Activated CD8-positive, alpha-beta T cell treated with anti-CD3 and anti-CD28 coated beads for 36 hours (primary cell): ENCODE measurements around the gene CPXM2. TPM values are rescaled to one million over a fixed set of nuclear protein-coding genes. Genes with fewer than 3 reads are reported as not detected.

Source experiments
- ATAC-seq: fragments of 200-7000 bp; cut with Tn5 transposase; one replicate; pipeline ENCODE4 v1.10.0; 2021; ENCODE audit warnings: mild to moderate bottlenecking, moderate library complexity
- CTCF ChIA-PET: fragments of 350-600 bp; sonication (Branson Sonifier 250); formaldehyde crosslinking; loops from one replicate; lab custom pipeline; 2021; ENCODE audit warnings: antibody characterized with exemption; lab: Charles Lee
- POLR2A ChIA-PET: fragments of 350-600 bp; sonication (Branson Sonifier 250); formaldehyde crosslinking; loops from one replicate; lab custom pipeline; 2021; ENCODE audit warnings: antibody characterized with exemption; lab: Charles Lee
- DNase-seq: peaks from one replicate; pipeline ENCODE4 v3.0.0-alpha.2; 2020
- H3K27ac Mint-ChIP-seq: one replicate; pipeline ENCODE4 v1.8.0; 2021; ENCODE audit warnings: mild to moderate bottlenecking, mixed read lengths
- H3K27me3 Mint-ChIP-seq: one replicate; pipeline ENCODE4 v1.8.0; 2021; ENCODE audit warnings: mixed read lengths
- H3K36me3 Mint-ChIP-seq: one replicate; pipeline ENCODE4 v1.8.0; 2021; ENCODE audit warnings: low read depth, mixed read lengths
- H3K4me1 Mint-ChIP-seq: one replicate; pipeline ENCODE4 v1.8.0; 2021; ENCODE audit warnings: low read depth, mixed read lengths
- H3K4me3 Mint-ChIP-seq: one replicate; pipeline ENCODE4 v1.8.0; 2021; ENCODE audit warnings: mild to moderate bottlenecking, moderate library complexity, mixed read lengths
- H3K9me3 Mint-ChIP-seq: one replicate; pipeline ENCODE4 v1.8.0; 2021; ENCODE audit warnings: mixed read lengths
- CTCF ChIP-seq: fragments of 200-600 bp; IDR thresholded peaks from one replicate; pipeline ENCODE4 v1.8.0; 2022; ENCODE audit warnings: antibody characterized with exemption, mild to moderate bottlenecking
- intact Hi-C: fragments of 100-400 bp; cut with micrococcal nuclease; formaldehyde crosslinking; loops from one replicate; pipeline ENCODE4 v1.10.0; 2022
- total RNA-seq, 2 experiments: library from RNA; stranded (reverse); gene quantifications; one replicate each; pipeline ENCODE4 v1.2.3, GENCODE V29; 2021

CPXM2 gene
- total RNA-seq: not detected

GRCh38 chr10:123891144-123892071, at the start of gene CPXM2:
CPXM2 (minus strand) TSS chr10:123891807; CDS start chr10:123891659, 148 bp downstream.
- intact Hi-C loops: no loop called here
- ATAC-seq (no peak), DNase-seq (no peak)
- TF ChIP-seq CTCF: no peak
- no peaks in the 10 kb centered on the region for H3K9me3 Mint-ChIP-seq
- H3K4me1 Mint-ChIP-seq: no peaks in the 10 kb centered on the region
- no peaks in the 10 kb centered on the region for H3K36me3 Mint-ChIP-seq
- CTCF ChIA-PET: no interaction called here
- no peak within 1 kb of the TSS for H3K27ac Mint-ChIP-seq
- no peak within 1 kb of the TSS for H3K4me3 Mint-ChIP-seq
- H3K27me3 Mint-ChIP-seq: peaks cover 15% of the 10 kb centered on the region
- POLR2A ChIA-PET: interaction anchor here (0.6 kb wide), 1 partner anchor 14 kb away, joined by 3 read pairs; no protein-coding TSS in a partner anchor

GRCh38 chr10:123939591-123939990, 48.0 kb upstream of the CPXM2 start:
- Mint-ChIP-seq H3K27ac (no peak overlapping the region), H3K27me3 (peaks cover 1% of the 10 kb centered on the region), H3K4me1 (no peaks in the 10 kb centered on the region), H3K36me3 (no peaks in the 10 kb centered on the region), H3K9me3 (no peaks in the 10 kb centered on the region), H3K4me3 (no peak overlapping the region)
- ATAC-seq (no peak), DNase-seq (no peak)
- POLR2A ChIA-PET: no interaction called here
- CTCF ChIA-PET: no interaction called here
- TF ChIP-seq CTCF: no peak
- intact Hi-C loops: no loop called here

GRCh38 chr10:123938890-123939289, 47.3 kb upstream of the CPXM2 start:
- CTCF ChIA-PET: no interaction called here
- ATAC-seq: no peak
- no peak for TF ChIP-seq CTCF
- Mint-ChIP-seq H3K9me3 (no peaks in the 10 kb centered on the region), H3K4me1 (no peaks in the 10 kb centered on the region), H3K36me3 (no peaks in the 10 kb centered on the region), H3K27me3 (peaks cover 1% of the 10 kb centered on the region), H3K4me3 (no peak overlapping the region), H3K27ac (no peak overlapping the region)
- DNase-seq: no peak
- intact Hi-C loops: no loop called here
- POLR2A ChIA-PET: no interaction called here

GRCh38 chr10:123936426-123936825, 44.8 kb upstream of the CPXM2 start:
- intact Hi-C loops: no loop called here
- ATAC-seq (no peak), DNase-seq (no peak)
- POLR2A ChIA-PET: no interaction called here
- no peaks in the 10 kb centered on the region for H3K36me3 Mint-ChIP-seq
- no peak overlapping the region for H3K4me3 Mint-ChIP-seq
- peaks cover 1% of the 10 kb centered on the region for H3K27me3 Mint-ChIP-seq
- no peak for TF ChIP-seq CTCF
- CTCF ChIA-PET: no interaction called here
- no peaks in the 10 kb centered on the region for H3K4me1 Mint-ChIP-seq
- H3K9me3 Mint-ChIP-seq: peaks cover under 1% of the 10 kb centered on the region
- H3K27ac Mint-ChIP-seq: no peak overlapping the region

- ChIA-PET POLR2A (no interaction called here), CTCF (no interaction called here)
- Mint-ChIP-seq H3K36me3 (no peaks in the 10 kb centered on the region), H3K4me3 (no peak overlapping the region), H3K27me3 (peaks cover 4% of the 10 kb centered on the region), H3K4me1 (no peaks in the 10 kb centered on the region), H3K27ac (no peak overlapping the region), H3K9me3 (peaks cover 5% of the 10 kb centered on the region)
- TF ChIP-seq CTCF: no peak
- DNase-seq (no peak), ATAC-seq (no peak)
- intact Hi-C loops: no loop called here
These were observed 44.1 kb upstream of the CPXM2 start for GRCh38 chr10:123935680-123936079.
